Skeletal muscle tissue (tissue), 4 donors: ENCODE results near the gene STAC3. TPM values are rescaled to one million over a fixed set of nuclear protein-coding genes. Genes with fewer than 3 reads are reported as not detected.

Experiments
- H3K27ac ChIP-seq: one replicate; pipeline ENCODE4 v1.7.0; 2013; ENCODE audit warnings: mild to moderate bottlenecking, low read depth, low read length, inconsistent platforms
- H3K27me3 ChIP-seq, 3 donors: one replicate each; pipeline ENCODE4 v1.7.0; 2013; ENCODE audit warnings: low read length in 3 of 3; ENCODE audit not compliant: control insufficient read depth in 3 of 3, insufficient read depth in 3 of 3
- H3K36me3 ChIP-seq, 3 donors: one replicate each; pipeline ENCODE4 v1.7.0; 2013; ENCODE audit warnings: low read length in 3 of 3; ENCODE audit not compliant: control insufficient read depth in 3 of 3, insufficient read depth in 3 of 3
- H3K4me1 ChIP-seq, 3 donors: one replicate each; pipeline ENCODE4 v1.7.0; 2013; ENCODE audit warnings: low read length in 3 of 3, mild to moderate bottlenecking in 3 of 3; ENCODE audit not compliant: control insufficient read depth in 3 of 3, insufficient read depth in 3 of 3
- H3K4me3 ChIP-seq, 3 donors: one replicate each; pipeline ENCODE4 v1.7.0; 2013; ENCODE audit warnings: low read length in 3 of 3
- H3K9ac ChIP-seq, 3 donors: one replicate each; pipeline ENCODE4 v1.7.0; 2013; ENCODE audit warnings: low read length in 3 of 3, mild to moderate bottlenecking in 3 of 3, moderate library complexity in 2 of 3, low read depth in 1 of 3
- H3K9me3 ChIP-seq, 3 donors: one replicate each; pipeline ENCODE4 v1.7.0; 2013; ENCODE audit warnings: low read length in 3 of 3; ENCODE audit not compliant: control insufficient read depth in 3 of 3
- total RNA-seq: library from RNA; depleted of rRNA; stranded (reverse); fragments of >200 nt; gene quantifications from one replicate; pipeline ENCODE4 v1.2.3, GENCODE V29; 2014
- donor health status: Osteomylitis.

Gene STAC3
- total RNA-seq, 1 donor from 2014 or later, result 166 TPM

DNA sequence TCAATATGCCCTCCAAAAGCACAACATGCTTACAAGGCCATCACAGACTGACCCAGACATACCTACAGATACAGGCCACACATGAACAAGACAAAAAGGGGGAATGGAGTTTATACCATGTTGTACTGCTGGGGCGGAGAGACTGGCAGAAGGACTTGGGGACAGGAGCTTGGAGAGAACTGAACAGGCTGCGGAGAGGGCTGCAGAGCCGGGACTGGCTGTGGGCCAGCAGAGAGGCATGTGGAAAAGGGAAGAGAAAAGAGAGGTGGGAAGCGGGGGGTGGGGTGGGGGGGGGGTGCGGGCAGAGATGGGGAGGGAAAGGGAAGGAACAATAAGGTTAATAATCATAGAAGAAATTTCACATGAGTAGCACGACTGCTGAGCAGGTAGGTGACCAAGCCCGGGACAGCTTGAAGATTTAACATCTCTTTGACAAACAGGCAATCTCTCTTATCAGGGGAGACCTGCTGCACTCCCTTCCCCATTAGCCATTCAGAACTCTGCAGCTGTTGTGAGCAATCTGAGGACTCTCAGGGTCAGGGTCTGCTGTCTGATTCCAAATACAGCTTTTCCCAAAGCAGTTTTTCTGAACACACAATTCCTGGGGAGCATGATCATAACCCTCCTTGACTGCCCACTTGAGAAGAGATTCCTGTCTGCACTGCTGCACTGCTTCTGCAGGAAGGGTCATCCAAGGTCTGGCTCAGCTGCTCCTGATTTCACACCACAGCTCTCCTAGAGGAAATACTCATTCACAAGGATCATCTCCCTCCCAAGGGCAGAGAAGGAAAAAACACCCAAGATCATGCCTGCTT lies 21.6 kb upstream of the STAC3 start:
- no peaks in the 10 kb centered on the region for H3K9me3 ChIP-seq
- H3K9ac ChIP-seq, result no peak overlapping the region
- no peak overlapping the region for H3K4me3 ChIP-seq
- peaks cover 18 to 26% (median 23%) of the 10 kb centered on the region in 3 donors for H3K36me3 ChIP-seq
- no peaks in the 10 kb centered on the region for H3K27me3 ChIP-seq
- H3K4me1 ChIP-seq, result peaks cover 12 to 16% (median 13%) of the 10 kb centered on the region in 3 donors
- no peak overlapping the region for H3K27ac ChIP-seq

DNA sequence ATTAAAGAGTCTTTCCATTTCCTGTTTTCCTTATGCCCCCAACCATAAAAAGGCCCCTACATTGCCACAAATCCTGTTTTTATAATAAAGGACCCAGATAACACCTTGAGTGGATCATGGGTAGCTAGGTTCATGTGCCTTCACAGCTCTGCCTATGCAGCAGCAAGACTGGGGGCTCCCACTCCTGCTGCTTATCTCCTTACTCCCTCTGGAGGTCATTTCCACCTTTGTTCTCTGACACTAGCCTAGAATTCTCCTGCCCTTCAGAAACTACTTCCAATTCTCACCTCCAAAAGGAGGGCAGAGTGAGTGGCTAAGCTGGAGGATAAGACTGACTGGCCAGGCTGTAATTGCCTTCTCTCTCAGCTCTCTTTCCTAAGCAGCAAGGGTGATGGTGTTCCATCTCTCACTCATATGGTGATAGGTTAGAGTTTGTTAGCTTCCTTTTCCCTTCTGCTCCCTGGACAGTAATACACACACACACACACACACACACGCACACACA lies 20.0 kb upstream of the STAC3 start:
- Histone ChIP-seq H3K27ac (no peak overlapping the region), H3K9me3 (no peaks in the 10 kb centered on the region), H3K4me1 (peaks cover 12 to 16% (median 13%) of the 10 kb centered on the region in 3 donors), H3K27me3 (no peaks in the 10 kb centered on the region), H3K9ac (no peak overlapping the region), H3K36me3 (peaks cover 25 to 33% (median 31%) of the 10 kb centered on the region in 3 donors), H3K4me3 (no peak overlapping the region)

DNA sequence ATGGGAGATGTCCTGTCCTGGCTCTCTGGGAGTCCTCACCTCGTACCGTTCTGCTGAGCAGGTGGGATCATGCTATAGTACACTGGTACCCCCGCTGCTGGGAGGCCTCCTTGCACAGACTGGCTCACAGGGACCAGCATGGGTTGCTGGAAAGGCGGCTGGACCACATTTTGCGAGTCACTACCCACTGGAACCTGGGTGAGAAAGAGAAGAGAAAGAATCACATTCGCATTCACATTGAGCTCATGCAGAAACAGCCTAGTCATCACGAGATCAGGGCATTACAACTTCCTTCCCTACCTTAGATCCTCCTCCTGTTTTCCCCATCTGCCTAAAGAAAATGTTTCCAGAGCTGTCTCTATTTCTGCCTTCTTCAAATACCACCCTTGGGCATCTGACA lies 17.3 kb upstream of the STAC3 start:
- peaks cover 15 to 26% (median 18%) of the 10 kb centered on the region in 3 donors for H3K4me1 ChIP-seq
- H3K27me3 ChIP-seq, result no peaks in the 10 kb centered on the region
- peaks cover 25 to 31% (median 28%) of the 10 kb centered on the region in 3 donors for H3K36me3 ChIP-seq
- no peak overlapping the region for H3K9ac ChIP-seq
- no peak overlapping the region for H3K27ac ChIP-seq
- H3K9me3 ChIP-seq, result no peaks in the 10 kb centered on the region
- no peak overlapping the region for H3K4me3 ChIP-seq

DNA sequence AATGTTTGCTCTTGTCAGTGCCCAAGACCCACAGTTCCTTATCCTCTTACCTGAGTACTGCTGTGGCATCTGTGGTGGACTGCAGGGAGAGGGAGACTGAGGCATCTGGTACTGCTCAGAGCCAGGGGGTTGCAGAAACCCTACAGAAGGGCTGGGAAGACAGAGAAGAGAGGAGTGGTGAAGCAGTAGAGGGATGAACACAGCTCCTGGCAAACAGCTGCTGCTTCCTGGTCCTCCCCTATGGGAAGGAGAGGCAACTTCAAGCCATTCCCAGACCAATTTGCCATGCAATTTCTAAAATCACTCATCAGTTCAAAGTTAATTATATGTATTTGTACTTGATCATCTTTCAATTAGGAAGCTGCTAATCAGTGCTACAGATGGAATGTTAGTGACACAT lies 15.7 kb upstream of the STAC3 start:
- H3K27ac ChIP-seq, result no peak overlapping the region
- H3K27me3 ChIP-seq, result no peaks in the 10 kb centered on the region
- no peak overlapping the region for H3K4me3 ChIP-seq
- H3K9me3 ChIP-seq, result no peaks in the 10 kb centered on the region
- no peak overlapping the region for H3K9ac ChIP-seq
- peaks cover 25 to 28% (median 26%) of the 10 kb centered on the region in 3 donors for H3K36me3 ChIP-seq
- H3K4me1 ChIP-seq, result peaks cover 11 to 34% (median 18%) of the 10 kb centered on the region in 3 donors

DNA sequence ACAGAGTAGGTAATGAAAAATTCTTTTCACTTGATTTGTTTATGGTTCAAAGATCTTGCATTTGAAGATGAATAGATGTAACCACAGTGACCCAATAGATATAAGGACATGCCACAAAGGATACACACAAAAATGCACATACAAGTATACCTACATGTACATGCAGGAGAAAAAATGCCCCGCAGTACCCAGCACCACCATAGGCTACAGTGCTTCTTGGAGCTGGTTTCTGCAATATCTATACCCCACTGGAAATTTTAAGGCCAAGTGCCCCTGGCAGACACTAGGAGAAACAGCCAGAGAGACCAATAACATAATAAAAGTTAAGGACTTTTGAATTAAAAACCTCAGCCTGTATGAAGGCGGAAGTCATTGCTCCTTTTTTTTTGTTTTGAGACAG lies 12.1 kb upstream of the STAC3 start:
- peaks cover 15 to 27% (median 18%) of the 10 kb centered on the region in 3 donors for H3K36me3 ChIP-seq
- H3K9me3 ChIP-seq, result no peaks in the 10 kb centered on the region
- H3K27me3 ChIP-seq, result no peaks in the 10 kb centered on the region
- no peak overlapping the region for H3K4me3 ChIP-seq
- no peak overlapping the region for H3K9ac ChIP-seq
- H3K4me1 ChIP-seq, result peaks cover 42 to 60% (median 49%) of the 10 kb centered on the region in 3 donors
- H3K27ac ChIP-seq, result peak overlapping the region; percentile 87

DNA sequence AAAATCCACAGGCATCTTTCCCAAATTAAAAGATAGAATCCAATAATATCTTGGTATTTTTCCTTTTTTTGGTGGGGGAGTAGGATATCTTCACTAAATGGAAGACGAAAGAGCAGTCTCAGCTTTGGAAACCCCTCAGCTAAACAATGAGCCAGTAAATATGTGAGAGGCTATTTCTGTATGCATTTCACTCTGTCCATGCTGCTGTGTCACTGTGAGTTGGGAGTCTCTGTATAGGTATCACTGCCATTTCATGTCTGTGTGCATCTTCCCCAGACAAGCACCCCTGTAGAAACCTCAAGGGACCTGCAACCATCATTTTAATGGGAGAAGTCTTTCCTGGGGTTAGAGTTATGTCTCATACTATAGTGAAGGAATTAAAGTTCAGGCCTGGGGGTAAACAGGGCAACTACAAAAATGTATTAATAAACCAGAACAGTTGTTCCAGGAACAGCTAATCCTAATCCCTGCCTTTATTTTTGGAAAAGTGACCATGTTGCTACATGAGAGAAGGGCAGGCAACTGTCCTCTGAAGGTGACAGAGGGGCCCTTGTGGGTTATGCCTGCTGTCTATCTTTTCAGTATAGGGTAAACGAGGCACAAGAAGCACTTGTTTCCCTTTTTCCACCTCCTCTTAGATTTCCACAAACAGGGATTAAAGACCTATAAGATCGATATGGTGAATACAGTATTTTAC lies 11.3 kb upstream of the STAC3 start:
- H3K36me3 ChIP-seq, result peaks cover 16 to 30% (median 17%) of the 10 kb centered on the region in 3 donors
- peak overlapping the region in 2 of 3 donors; percentile 0 to 47 for H3K9ac ChIP-seq
- no peak overlapping the region for H3K4me3 ChIP-seq
- peak overlapping the region; percentile 87 for H3K27ac ChIP-seq
- no peaks in the 10 kb centered on the region for H3K9me3 ChIP-seq
- no peaks in the 10 kb centered on the region for H3K27me3 ChIP-seq
- peaks cover 49 to 67% (median 57%) of the 10 kb centered on the region in 3 donors for H3K4me1 ChIP-seq

DNA sequence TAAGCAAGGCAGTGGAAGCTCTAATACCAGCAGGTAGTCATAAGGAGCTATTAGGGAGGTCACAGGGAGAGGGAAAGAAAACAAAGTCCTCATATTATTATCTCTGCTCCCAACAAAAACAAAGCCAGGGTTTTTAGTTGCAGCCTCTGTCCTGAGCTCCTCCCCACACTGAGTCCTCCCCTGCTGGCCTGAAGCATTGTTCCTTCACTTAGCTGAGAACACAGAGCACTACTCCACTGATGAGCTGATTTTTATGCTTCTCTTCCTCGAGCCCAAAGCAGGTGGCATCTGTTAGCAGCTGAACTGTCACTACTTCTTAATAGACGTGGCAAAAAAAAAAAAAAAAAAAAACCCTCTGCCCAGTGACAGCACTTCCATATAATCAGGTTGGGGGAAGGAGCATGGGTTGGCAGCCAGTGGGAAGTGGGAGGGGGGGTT lies 10.5 kb upstream of the STAC3 start:
- H3K4me3 ChIP-seq, result no peak overlapping the region
- H3K27ac ChIP-seq, result peak overlapping the region; percentile 87
- H3K9me3 ChIP-seq, result no peaks in the 10 kb centered on the region
- H3K27me3 ChIP-seq, result no peaks in the 10 kb centered on the region
- H3K4me1 ChIP-seq, result peaks cover 53 to 73% (median 64%) of the 10 kb centered on the region in 3 donors
- H3K36me3 ChIP-seq, result peaks cover 11 to 27% (median 13%) of the 10 kb centered on the region in 3 donors
- peak overlapping the region; percentile 20 to 47 (median 27) for H3K9ac ChIP-seq

DNA sequence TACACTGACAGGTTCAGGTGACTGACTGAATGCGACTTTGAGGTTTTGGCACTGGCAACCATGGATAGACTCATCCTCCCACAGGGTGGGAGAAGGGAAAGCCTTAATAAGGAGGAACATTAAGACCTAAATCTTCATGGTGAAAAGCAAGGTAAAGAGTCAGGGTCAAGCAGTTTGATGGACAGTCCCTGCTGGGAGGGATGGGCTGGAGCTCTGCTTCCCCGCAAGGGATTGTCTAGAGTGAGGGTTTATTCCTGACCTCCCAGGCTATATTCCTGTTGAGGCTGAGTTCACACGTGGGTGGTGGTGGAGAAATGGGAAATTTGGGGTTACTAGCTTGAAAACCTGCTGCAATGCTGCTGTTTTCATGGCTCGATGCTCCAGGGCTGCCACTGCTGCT lies 9.4 kb upstream of the STAC3 start:
- peaks cover 53 to 73% (median 64%) of the 10 kb centered on the region in 3 donors for H3K4me1 ChIP-seq
- peak overlapping the region; percentile 87 for H3K27ac ChIP-seq
- peak overlapping the region in 1 of 3 donors; percentile 15 for H3K4me3 ChIP-seq
- H3K9ac ChIP-seq, result peak overlapping the region in 2 of 3 donors; percentile 20 to 28
- no peaks in the 10 kb centered on the region for H3K9me3 ChIP-seq
- peaks cover 17 to 36% (median 17%) of the 10 kb centered on the region in 3 donors for H3K36me3 ChIP-seq
- H3K27me3 ChIP-seq, result no peaks in the 10 kb centered on the region

DNA sequence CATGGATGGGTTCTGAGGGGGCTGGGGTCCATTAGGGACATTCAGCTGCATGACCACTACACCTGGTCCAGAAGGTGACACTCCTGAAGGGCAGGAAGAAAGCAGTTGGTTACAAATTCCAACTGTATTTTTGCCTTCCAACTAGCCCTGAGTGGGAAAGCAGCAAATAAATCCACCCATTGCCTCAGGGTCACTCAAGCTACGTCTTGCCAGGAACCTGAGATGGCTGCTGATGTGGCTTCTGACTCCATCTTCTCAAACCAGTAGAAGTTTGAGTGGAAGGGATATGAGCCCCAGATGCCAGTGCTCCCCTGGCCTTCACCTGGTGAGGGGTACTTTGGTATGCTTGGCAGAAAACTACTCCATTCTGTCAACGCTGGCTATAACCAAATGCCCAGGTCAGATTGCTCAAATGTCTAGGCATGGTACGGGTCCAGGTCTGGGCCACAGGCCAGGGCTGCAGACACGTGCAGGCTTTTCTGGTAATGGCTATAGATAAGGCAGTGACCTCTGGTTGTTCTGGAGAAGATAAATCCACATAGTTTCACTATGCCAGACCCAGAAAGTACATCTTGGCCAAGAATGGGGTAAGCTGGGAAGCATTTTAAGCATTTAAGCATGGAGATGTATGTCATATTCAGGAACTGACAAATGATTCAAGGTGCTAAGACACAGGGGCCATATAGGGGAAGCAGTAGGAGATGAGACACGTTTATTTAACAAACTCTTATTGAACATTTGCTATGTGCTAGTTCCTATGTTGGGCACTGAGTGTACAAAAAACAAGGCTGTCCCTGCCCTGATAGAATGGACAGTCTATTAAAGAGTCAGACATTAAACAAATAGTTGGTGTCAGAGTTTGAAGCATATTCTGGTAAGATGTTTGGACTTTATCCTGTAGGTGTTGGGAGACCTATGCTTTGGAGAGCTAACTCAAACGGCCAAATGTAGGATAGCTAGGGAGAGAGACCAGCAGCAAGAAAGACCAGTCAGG lies 8.3 kb upstream of the STAC3 start:
- H3K9ac ChIP-seq, result no peak overlapping the region
- H3K9me3 ChIP-seq, result no peaks in the 10 kb centered on the region
- H3K36me3 ChIP-seq, result peaks cover 17 to 43% (median 27%) of the 10 kb centered on the region in 3 donors
- H3K27me3 ChIP-seq, result no peaks in the 10 kb centered on the region
- H3K4me3 ChIP-seq, result peak overlapping the region in 1 of 3 donors; percentile 8
- H3K27ac ChIP-seq, result peak overlapping the region; percentile 65
- H3K4me1 ChIP-seq, result peaks cover 53 to 69% (median 57%) of the 10 kb centered on the region in 3 donors
